COR-L47 (cell line): ENCODE measurements around the gene TRIML2.
"Not testable (repeated sequence)": the region's sequence is repeated elsewhere in the genome, so short reads cannot be mapped to it uniquely, and the experiment has no call there.

Source experiments
- DNase-seq: peaks from one replicate; lab custom pipeline; 2025; lab: John Stamatoyannopoulos, UW

TRIML2 gene

GRCh38 chr4:188107931-188108843 lies 1.2 kb downstream of the TRIML2 start:
- DNase-seq = no peak

- no peak for DNase-seq
Measured at GRCh38 chr4:188106454-188106853, 2.9 kb downstream of the TRIML2 start.

- DNase-seq = no peak
Measured at GRCh38 chr4:188092824-188093223, 16.6 kb downstream of the TRIML2 start.

- no peak for DNase-seq
Measured at GRCh38 chr4:188086858-188087257, 22.5 kb downstream of the TRIML2 start.

- DNase-seq = no peak
Measured at GRCh38 chr4:188082796-188083195, 26.6 kb downstream of the TRIML2 start.

- no peak for DNase-seq
Measured at GRCh38 chr4:188078116-188078515, 31.3 kb downstream of the TRIML2 start.

- DNase-seq = no peak
Measured at GRCh38 chr4:188076169-188076568, 33.2 kb downstream of the TRIML2 start.

GRCh38 chr4:188061083-188061482 lies 48.3 kb downstream of the TRIML2 start:
- no peak for DNase-seq

GRCh38 chr4:188053302-188053701 lies 56.1 kb downstream of the TRIML2 start:
- no peak for DNase-seq

GRCh38 chr4:188046657-188047056 lies 62.7 kb downstream of the TRIML2 start:
- DNase-seq = no peak

- DNase-seq = not testable (repeated sequence)
Measured at GRCh38 chr4:188045461-188045860, 63.9 kb downstream of the TRIML2 start.

- no peak for DNase-seq
Measured at GRCh38 chr4:188043154-188043553, 66.2 kb downstream of the TRIML2 start.

- no peak for DNase-seq
Measured at GRCh38 chr4:188042191-188042590, 67.2 kb downstream of the TRIML2 start.

- no peak for DNase-seq
Measured at GRCh38 chr4:188041721-188042120, 67.7 kb downstream of the TRIML2 start.
